ENCODE results near the gene HIBADH.

HIBADH gene

DNA sequence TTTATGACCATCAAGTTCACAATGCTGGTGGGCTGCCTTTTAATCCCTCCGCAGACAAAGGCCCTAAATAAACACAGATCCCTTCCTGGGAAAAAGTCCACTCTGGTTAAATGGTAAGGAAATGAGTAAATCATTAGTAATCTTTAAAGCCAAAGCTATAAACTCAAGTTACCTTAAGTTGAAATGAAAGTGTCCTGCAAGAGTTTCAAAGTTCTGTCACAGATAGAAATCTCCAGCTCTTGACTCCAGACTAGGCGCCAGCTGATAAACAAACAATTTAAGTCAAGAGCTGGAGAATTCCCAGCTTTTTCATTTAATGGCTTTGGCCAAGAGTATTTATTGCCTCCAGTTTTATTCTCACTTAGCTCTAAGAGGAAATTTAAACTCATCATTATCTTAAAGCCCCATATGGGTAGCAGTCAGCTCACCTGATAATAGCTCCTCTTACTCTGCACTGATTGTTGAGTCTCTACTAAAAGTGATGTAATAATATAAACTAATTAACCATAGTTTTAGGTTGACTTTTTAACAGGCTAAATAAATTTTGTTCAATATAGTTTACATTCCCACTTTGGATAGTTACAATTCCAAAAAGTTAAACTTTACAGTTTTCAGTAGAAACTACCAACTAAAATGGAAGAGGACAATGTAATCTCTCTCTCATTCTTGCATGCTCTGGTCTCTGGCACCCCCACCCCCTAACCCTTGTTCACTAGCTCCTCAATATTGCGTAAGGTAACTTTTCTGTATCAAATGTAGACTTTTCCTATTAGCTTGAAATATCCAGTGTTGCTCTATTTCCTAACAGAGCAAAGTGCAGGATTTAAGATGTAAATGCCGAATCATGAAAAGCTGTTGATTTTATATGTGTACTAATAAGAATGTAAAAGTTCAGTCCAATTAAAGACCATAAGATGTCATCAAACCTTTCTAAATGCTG is 56.1 kb downstream of the HIBADH start:
- Histone ChIP-seq H3K4me3 (ENCODE audit: low read length in 2 of 2) (no peak overlapping the region), H3K36me3 (ENCODE audit: control insufficient read depth in 2 of 2, insufficient read depth in 2 of 2, low read length in 2 of 2) (no peaks in the 10 kb centered on the region), H3K9ac (ENCODE audit: low read depth in 1 of 2, low read length in 2 of 2) (no peak overlapping the region), H3K27ac (ENCODE audit: low read depth in 2 of 2, low read length in 2 of 2) (no peak overlapping the region), H3K9me3 (ENCODE audit: control insufficient read depth in 2 of 2, low read length in 2 of 2) (no peaks in the 10 kb centered on the region), H3K4me1 (ENCODE audit: control insufficient read depth in 2 of 2, insufficient read depth in 2 of 2, low read length in 2 of 2) (peaks cover 5% of the 10 kb centered on the region in 2 donors), H3K27me3 (ENCODE audit: control insufficient read depth in 2 of 2, insufficient read depth in 2 of 2, low read length in 2 of 2) (no peaks in the 10 kb centered on the region)

DNA sequence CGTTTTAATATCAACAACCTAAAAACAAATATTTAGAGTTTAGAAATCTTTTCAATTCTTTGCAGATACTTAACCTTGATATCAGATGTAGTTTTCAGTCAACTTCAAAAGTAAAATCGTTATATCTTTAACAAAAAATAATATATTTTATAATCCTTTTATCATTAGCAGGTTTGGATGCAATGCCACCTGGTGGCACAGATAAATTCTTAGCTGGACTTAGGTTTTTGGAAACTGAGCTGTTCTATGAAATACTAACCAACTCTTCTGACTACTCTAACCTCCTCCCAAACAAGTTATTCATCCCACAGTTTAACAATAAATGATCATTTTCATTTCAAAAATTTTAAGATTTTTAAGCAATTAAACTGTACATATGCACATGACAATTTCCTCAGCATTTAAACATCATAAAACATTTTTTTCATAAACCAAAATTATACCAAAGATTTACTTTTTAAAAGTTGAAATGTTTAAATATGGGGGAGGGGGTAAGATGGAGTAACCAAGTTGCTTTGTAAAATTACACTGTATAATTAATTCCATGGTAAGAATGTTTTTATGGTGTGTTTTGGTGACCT is 56.9 kb downstream of the HIBADH start:
- Histone ChIP-seq H3K36me3 (ENCODE audit: control insufficient read depth in 2 of 2, insufficient read depth in 2 of 2, low read length in 2 of 2) (no peaks in the 10 kb centered on the region), H3K4me3 (ENCODE audit: low read length in 2 of 2) (no peak overlapping the region), H3K9me3 (ENCODE audit: control insufficient read depth in 2 of 2, low read length in 2 of 2) (no peaks in the 10 kb centered on the region), H3K9ac (ENCODE audit: low read depth in 1 of 2, low read length in 2 of 2) (no peak overlapping the region), H3K27ac (ENCODE audit: low read depth in 2 of 2, low read length in 2 of 2) (no peak overlapping the region), H3K27me3 (ENCODE audit: control insufficient read depth in 2 of 2, insufficient read depth in 2 of 2, low read length in 2 of 2) (no peaks in the 10 kb centered on the region), H3K4me1 (ENCODE audit: control insufficient read depth in 2 of 2, insufficient read depth in 2 of 2, low read length in 2 of 2) (peaks cover 5% of the 10 kb centered on the region in 2 donors)

DNA sequence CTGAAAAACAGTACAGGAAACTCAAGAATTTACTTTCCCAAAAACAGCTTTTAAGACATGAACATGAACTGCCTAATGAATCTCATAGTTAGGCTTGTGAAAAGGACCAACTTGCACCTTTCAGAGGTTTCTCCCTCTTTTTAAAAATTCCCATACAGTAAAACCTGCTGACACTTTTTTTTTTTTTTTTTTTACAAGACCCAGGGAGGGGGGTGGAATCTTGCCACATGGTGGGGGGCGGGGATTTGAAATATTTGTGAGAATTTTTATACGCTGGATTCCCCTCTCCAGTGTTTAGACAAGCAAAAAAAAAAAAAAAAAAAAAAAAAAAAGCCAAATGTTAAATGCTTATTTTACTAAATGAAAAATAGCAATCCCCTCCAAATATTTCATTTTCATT is 57.4 kb downstream of the HIBADH start:
- Histone ChIP-seq H3K9me3 (ENCODE audit: control insufficient read depth in 2 of 2, low read length in 2 of 2) (no peaks in the 10 kb centered on the region), H3K4me1 (ENCODE audit: control insufficient read depth in 2 of 2, insufficient read depth in 2 of 2, low read length in 2 of 2) (peaks cover 5% of the 10 kb centered on the region in 2 donors), H3K27ac (ENCODE audit: low read depth in 2 of 2, low read length in 2 of 2) (no peak overlapping the region), H3K36me3 (ENCODE audit: control insufficient read depth in 2 of 2, insufficient read depth in 2 of 2, low read length in 2 of 2) (no peaks in the 10 kb centered on the region), H3K27me3 (ENCODE audit: control insufficient read depth in 2 of 2, insufficient read depth in 2 of 2, low read length in 2 of 2) (no peaks in the 10 kb centered on the region), H3K4me3 (ENCODE audit: low read length in 2 of 2) (no peak overlapping the region), H3K9ac (ENCODE audit: low read depth in 1 of 2, low read length in 2 of 2) (no peak overlapping the region)

DNA sequence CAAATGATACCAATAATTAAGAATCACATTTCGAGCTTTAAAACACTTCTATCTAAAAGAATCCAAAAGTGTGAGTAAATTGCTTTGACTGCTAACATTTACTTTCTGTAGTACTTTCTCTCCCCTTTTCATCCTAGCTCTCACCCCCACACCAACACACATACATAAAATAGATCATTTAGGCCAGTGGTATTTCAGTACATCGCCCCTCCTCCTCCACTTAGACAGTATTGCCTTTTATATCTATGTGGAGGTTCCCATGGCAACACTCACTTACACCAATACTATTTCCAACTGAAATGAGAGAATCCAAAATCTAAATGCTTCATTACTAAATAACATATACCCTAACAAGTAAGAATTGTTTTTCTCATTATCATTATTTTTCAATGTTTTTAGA is 58.9 kb downstream of the HIBADH start:
- Histone ChIP-seq H3K9ac (ENCODE audit: low read depth in 1 of 2, low read length in 2 of 2) (no peak overlapping the region), H3K4me1 (ENCODE audit: control insufficient read depth in 2 of 2, insufficient read depth in 2 of 2, low read length in 2 of 2) (peaks cover 5% of the 10 kb centered on the region in 2 donors), H3K4me3 (ENCODE audit: low read length in 2 of 2) (no peak overlapping the region), H3K9me3 (ENCODE audit: control insufficient read depth in 2 of 2, low read length in 2 of 2) (no peaks in the 10 kb centered on the region), H3K36me3 (ENCODE audit: control insufficient read depth in 2 of 2, insufficient read depth in 2 of 2, low read length in 2 of 2) (no peaks in the 10 kb centered on the region), H3K27me3 (ENCODE audit: control insufficient read depth in 2 of 2, insufficient read depth in 2 of 2, low read length in 2 of 2) (no peaks in the 10 kb centered on the region), H3K27ac (ENCODE audit: low read depth in 2 of 2, low read length in 2 of 2) (no peak overlapping the region)

DNA sequence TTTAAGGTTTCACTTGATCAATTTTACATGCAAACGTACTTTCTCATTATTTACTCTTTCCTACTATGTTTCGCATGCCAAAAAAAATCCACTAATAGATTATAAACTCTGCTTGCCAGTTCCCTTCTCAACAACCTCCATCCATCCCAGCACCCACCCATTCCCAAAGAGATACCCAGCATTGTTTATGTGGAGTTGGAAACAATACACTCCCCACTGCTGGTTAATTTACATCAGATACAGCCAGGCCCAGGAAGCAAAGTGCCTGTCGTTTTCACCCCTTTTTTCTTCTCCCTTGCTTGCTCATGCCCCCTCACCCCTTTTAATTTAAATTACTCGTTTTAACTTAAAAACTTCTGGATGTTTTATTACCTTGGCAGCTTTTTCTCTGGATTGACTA is 59.9 kb downstream of the HIBADH start:
- Histone ChIP-seq H3K27me3 (ENCODE audit: control insufficient read depth in 2 of 2, insufficient read depth in 2 of 2, low read length in 2 of 2) (no peaks in the 10 kb centered on the region), H3K27ac (ENCODE audit: low read depth in 2 of 2, low read length in 2 of 2) (no peak overlapping the region), H3K4me1 (ENCODE audit: control insufficient read depth in 2 of 2, insufficient read depth in 2 of 2, low read length in 2 of 2) (peaks cover 5% of the 10 kb centered on the region in 2 donors), H3K9me3 (ENCODE audit: control insufficient read depth in 2 of 2, low read length in 2 of 2) (no peaks in the 10 kb centered on the region), H3K36me3 (ENCODE audit: control insufficient read depth in 2 of 2, insufficient read depth in 2 of 2, low read length in 2 of 2) (no peaks in the 10 kb centered on the region), H3K4me3 (ENCODE audit: low read length in 2 of 2) (no peak overlapping the region), H3K9ac (ENCODE audit: low read depth in 1 of 2, low read length in 2 of 2) (no peak overlapping the region)

DNA sequence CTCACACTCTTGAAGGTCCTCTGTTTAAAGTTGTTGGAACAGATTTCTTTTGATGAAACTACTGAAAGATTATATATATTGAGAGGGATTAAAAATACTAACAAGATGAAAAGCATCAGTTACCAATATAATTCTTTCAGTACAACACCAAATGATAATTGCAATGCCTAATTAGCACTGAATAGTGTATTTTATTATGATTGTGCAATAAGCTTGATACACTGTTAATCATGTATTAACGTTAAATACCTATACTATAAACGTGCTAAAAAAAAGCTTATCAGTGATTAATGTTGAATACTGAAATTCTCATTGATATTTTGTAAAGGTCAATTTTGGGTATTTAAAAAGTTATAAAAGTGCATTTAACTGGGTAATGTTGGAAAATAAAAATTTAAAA is 61.5 kb downstream of the HIBADH start:
- Histone ChIP-seq H3K27ac (ENCODE audit: low read depth in 2 of 2, low read length in 2 of 2) (no peak overlapping the region), H3K9ac (ENCODE audit: low read depth in 1 of 2, low read length in 2 of 2) (no peak overlapping the region), H3K4me3 (ENCODE audit: low read length in 2 of 2) (no peak overlapping the region), H3K4me1 (ENCODE audit: control insufficient read depth in 2 of 2, insufficient read depth in 2 of 2, low read length in 2 of 2) (peaks cover 3% of the 10 kb centered on the region in 2 donors), H3K36me3 (ENCODE audit: control insufficient read depth in 2 of 2, insufficient read depth in 2 of 2, low read length in 2 of 2) (no peaks in the 10 kb centered on the region), H3K9me3 (ENCODE audit: control insufficient read depth in 2 of 2, low read length in 2 of 2) (no peaks in the 10 kb centered on the region), H3K27me3 (ENCODE audit: control insufficient read depth in 2 of 2, insufficient read depth in 2 of 2, low read length in 2 of 2) (no peaks in the 10 kb centered on the region)

DNA sequence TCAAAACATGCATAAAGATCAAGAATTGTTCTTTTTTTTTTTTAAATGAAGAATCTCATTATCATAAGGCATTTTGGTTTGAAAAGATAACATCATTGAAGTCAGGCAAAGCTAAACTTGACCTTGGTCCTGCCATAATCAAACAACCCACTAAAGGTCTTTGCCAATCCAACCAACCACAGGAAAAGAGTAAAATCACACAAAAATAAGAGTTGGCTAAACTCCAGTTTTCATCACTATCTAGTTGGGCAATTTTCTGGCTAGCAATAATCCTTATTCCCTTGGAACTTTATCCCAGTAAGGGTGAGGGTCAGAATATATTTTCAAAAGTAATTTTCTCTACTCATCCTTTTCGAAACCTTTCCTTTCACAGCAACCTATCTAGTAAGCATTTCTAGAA is 62.4 kb downstream of the HIBADH start:
- Histone ChIP-seq H3K4me3 (ENCODE audit: low read length in 2 of 2) (no peak overlapping the region), H3K27me3 (ENCODE audit: control insufficient read depth in 2 of 2, insufficient read depth in 2 of 2, low read length in 2 of 2) (no peaks in the 10 kb centered on the region), H3K9me3 (ENCODE audit: control insufficient read depth in 2 of 2, low read length in 2 of 2) (no peaks in the 10 kb centered on the region), H3K9ac (ENCODE audit: low read depth in 1 of 2, low read length in 2 of 2) (no peak overlapping the region), H3K36me3 (ENCODE audit: control insufficient read depth in 2 of 2, insufficient read depth in 2 of 2, low read length in 2 of 2) (peaks cover 0 to 3% of the 10 kb centered on the region in 2 donors), H3K4me1 (ENCODE audit: control insufficient read depth in 2 of 2, insufficient read depth in 2 of 2, low read length in 2 of 2) (no peaks in the 10 kb centered on the region), H3K27ac (ENCODE audit: low read depth in 2 of 2, low read length in 2 of 2) (no peak overlapping the region)

DNA sequence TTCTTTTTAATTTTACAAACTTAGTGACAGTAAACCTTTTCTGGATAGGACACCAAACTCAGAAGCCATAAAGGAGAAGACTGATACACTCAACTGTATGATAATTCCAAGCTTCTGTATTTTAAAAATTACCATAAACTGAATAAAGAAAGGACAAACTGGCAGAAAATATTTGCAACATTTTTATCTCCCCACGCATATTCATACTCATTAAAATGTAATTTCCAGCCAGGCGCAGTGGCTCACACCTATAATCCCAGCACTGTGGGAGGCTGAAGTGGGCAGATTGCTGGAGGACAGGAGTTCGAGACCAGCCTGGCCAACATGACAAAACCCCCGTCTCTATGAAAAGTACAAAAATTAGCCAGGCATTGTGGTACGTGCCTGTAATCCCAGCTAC is 67.7 kb downstream of the HIBADH start:
- Histone ChIP-seq H3K9me3 (ENCODE audit: control insufficient read depth in 2 of 2, low read length in 2 of 2) (no peaks in the 10 kb centered on the region), H3K27ac (ENCODE audit: low read depth in 2 of 2, low read length in 2 of 2) (no peak overlapping the region), H3K36me3 (ENCODE audit: control insufficient read depth in 2 of 2, insufficient read depth in 2 of 2, low read length in 2 of 2) (peaks cover 0 to 3% of the 10 kb centered on the region in 2 donors), H3K4me3 (ENCODE audit: low read length in 2 of 2) (no peak overlapping the region), H3K4me1 (ENCODE audit: control insufficient read depth in 2 of 2, insufficient read depth in 2 of 2, low read length in 2 of 2) (no peaks in the 10 kb centered on the region), H3K9ac (ENCODE audit: low read depth in 1 of 2, low read length in 2 of 2) (no peak overlapping the region), H3K27me3 (ENCODE audit: control insufficient read depth in 2 of 2, insufficient read depth in 2 of 2, low read length in 2 of 2) (no peaks in the 10 kb centered on the region)

DNA sequence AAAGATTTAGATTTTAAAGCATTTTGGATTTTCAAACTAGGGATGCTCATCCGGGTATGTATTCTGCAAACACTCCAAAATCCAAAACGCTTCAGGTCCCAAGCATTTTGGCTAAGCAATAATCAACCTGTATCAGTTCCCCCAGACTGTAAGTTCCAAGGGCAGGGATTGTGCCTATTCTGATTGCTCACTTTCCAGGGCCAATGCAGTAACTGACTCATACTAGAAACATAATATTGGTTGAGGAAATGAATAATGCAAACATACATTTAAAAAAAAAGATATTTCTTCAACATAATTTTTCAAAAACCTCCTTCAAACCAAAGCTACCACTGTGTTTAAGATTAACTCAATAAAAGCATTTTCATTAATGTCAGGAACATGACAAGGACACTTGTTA is 69.5 kb downstream of the HIBADH start:
- Histone ChIP-seq H3K9me3 (ENCODE audit: control insufficient read depth in 2 of 2, low read length in 2 of 2) (no peaks in the 10 kb centered on the region), H3K27me3 (ENCODE audit: control insufficient read depth in 2 of 2, insufficient read depth in 2 of 2, low read length in 2 of 2) (no peaks in the 10 kb centered on the region), H3K4me1 (ENCODE audit: control insufficient read depth in 2 of 2, insufficient read depth in 2 of 2, low read length in 2 of 2) (no peaks in the 10 kb centered on the region), H3K27ac (ENCODE audit: low read depth in 2 of 2, low read length in 2 of 2) (no peak overlapping the region), H3K36me3 (ENCODE audit: control insufficient read depth in 2 of 2, insufficient read depth in 2 of 2, low read length in 2 of 2) (peaks cover 0 to 3% of the 10 kb centered on the region in 2 donors), H3K4me3 (ENCODE audit: low read length in 2 of 2) (no peak overlapping the region), H3K9ac (ENCODE audit: low read depth in 1 of 2, low read length in 2 of 2) (no peak overlapping the region)

DNA sequence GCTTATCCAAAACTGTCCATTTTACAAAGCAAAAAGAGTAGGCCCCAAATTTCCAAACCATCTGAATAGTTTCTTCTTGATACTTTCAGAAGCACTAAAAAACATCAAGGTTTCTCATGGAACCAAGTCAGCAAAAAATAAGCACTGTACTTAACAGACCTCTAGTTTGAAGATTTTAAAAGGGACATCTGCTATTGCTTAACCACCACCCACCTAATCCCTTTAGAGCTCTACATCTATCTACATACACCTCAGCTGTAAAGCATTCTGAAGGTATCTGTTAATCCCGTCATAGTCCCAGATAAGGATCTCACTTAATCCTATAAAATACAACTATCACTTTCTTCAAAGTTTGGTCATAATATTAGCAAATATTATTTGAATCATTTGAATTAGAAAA is 72.3 kb downstream of the HIBADH start:
- no peaks in the 10 kb centered on the region for H3K4me1 ChIP-seq (ENCODE audit: control insufficient read depth in 2 of 2, insufficient read depth in 2 of 2, low read length in 2 of 2)

More for the DNA sequence above, 72.3 kb downstream of the HIBADH start:
- Histone ChIP-seq H3K36me3 (ENCODE audit: control insufficient read depth in 2 of 2, insufficient read depth in 2 of 2, low read length in 2 of 2) (no peaks in the 10 kb centered on the region), H3K4me3 (ENCODE audit: low read length in 2 of 2) (no peak overlapping the region), H3K9ac (ENCODE audit: low read depth in 1 of 2, low read length in 2 of 2) (no peak overlapping the region), H3K9me3 (ENCODE audit: control insufficient read depth in 2 of 2, low read length in 2 of 2) (no peaks in the 10 kb centered on the region), H3K27me3 (ENCODE audit: control insufficient read depth in 2 of 2, insufficient read depth in 2 of 2, low read length in 2 of 2) (no peaks in the 10 kb centered on the region), H3K27ac (ENCODE audit: low read depth in 2 of 2, low read length in 2 of 2) (no peak overlapping the region)

All from mucosa of rectum (tissue), 2 donors.